Activated CD8-positive, alpha-beta memory T cell treated with anti-CD3 and anti-CD28 coated beads, Interleukin-2, amount 50 U/mL, for 24 hours (primary cell): ENCODE data around the gene JUP.

Experiments used
- DNase-seq: peaks from one replicate; pipeline ENCODE4 v3.0.0-alpha.2; 2020; ENCODE audit errors: extremely low read depth

The JUP gene

GRCh38 chr17:41810659-41811548 is 24.4 kb upstream of the JUP start:
- no peak for DNase-seq

DNA sequence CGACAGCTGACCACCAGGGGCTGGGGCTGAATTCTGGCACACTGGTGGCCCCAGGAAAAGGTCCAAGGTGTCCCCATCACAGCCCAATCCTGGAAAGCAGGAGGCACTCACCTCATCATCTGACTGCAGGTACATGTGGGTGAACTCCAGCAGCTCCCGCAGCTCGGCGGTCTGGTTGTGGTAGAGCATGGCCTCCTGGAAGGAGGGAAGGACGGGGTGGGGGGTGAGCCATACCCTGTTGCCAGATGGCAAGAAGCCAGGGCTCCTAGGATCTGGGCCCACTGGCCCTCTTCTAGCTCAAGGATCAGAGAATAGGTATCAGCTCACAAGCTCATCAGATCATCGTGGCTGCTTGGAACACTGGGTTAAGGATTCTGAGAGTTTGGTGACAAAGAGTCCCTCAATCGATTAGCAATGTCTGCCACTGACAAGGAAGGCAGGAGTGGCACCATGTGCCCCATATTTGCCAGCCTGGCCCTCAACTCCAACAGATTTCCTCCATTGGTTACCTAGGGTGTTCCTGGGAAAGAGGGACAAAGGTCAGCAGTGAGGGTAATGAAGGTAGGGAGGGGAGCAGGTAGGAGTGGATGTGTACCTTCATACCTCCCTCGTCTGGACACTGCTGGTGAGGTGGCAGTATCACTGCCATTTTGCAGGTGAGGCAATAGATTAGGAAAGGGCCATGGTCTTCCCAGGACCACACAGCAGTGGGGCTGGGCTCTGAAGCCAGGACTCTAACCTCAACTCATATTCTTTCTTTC is 20.4 kb upstream of the JUP start:
- DNase-seq, result no peak

DNA sequence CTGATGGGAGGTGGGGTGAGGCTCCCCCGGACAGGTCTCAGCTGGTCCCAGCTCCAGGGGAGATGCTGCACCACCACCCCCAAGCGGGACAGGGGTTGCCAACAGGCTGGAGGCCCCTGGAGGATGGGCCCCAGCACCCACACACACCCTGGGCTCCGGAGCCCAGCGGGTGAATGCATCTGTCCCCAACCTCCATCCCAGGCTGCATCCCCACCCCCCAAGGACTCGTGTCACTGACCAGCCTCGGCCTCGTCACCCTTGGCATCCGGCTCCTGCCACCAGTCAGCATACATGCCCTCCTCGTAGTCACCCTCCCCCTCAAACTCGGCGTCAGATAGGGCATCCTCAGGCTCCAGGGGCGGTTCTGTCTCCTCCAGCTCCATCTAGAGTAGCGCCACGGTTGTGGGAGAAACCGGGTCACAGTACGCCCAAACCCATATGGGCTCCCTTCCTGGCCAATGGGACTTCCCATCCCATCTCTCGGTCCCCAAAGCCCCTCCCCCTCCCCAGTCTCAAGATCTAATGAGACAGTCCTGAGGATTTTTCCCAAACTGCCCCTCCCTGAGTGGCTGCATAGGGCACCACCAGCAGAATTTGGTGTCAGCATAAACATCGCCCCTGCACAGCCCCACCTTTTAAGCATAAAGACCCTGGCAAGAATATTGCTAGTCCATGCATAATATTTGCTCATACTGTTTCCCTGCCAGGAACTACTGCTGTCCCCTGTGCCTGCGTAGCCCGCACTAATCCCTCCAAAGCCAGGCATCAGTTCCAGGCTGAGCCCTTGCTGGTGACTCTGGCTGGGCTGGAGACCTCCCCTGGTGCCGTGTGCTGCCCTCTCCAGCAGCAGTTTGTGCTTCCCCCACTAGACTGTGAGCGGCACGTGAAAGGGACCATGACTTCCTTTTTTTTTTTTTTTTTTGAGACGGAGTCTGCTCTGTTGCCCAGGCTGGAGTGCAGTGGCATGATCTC is 16.8 kb upstream of the JUP start:
- no peak for DNase-seq

DNA sequence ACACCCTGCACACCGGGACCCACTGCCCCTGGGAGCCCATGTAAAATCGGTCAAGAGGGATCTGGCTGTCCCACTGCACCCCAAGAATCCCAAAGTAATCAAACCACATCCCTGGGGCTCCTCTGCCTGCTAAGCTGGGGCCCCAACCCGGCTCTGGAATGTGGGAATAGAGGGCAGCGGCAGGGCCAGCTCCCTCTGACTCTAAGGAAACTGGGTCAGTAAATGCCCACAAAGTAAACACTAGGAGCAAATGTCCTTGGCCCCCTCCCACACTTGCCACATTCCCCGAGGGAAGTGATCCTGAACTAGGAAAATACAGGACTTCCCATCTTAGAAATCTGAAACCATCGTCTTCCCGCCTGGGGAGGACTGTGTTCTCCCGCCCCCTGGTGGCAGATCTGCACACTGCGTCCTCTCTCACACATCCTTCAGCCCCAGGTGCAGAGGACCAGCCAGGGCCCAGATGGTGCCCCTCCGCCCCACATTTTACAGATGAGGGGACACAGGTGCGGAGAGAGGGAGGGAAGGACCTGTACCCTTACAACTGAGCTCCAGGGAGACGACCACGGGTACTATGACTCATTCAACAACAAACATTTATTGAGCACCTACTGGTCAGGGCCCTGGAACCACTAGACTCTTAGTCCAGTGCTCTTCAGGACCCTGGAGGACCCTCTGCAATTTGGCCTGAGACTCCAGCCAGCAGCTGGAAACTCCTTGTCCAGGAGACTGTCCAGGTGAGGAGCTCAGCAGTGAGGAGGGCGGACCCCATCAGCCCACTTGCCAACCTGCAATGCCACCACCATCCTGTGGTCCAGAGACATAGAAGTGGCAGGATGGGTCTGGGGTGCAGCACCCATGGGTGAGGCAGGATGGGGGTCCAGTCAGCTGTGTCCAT is 15.1 kb upstream of the JUP start:
- peak; percentile 42 for DNase-seq

- DNase-seq, result no peak
Measured at GRCh38 chr17:41800601-41801373, 14.3 kb upstream of the JUP start.

- no peak for DNase-seq
Measured at GRCh38 chr17:41799366-41799765, 12.9 kb upstream of the JUP start.

- DNase-seq, result no peak
Measured at GRCh38 chr17:41797377-41797776, 10.9 kb upstream of the JUP start.

DNA sequence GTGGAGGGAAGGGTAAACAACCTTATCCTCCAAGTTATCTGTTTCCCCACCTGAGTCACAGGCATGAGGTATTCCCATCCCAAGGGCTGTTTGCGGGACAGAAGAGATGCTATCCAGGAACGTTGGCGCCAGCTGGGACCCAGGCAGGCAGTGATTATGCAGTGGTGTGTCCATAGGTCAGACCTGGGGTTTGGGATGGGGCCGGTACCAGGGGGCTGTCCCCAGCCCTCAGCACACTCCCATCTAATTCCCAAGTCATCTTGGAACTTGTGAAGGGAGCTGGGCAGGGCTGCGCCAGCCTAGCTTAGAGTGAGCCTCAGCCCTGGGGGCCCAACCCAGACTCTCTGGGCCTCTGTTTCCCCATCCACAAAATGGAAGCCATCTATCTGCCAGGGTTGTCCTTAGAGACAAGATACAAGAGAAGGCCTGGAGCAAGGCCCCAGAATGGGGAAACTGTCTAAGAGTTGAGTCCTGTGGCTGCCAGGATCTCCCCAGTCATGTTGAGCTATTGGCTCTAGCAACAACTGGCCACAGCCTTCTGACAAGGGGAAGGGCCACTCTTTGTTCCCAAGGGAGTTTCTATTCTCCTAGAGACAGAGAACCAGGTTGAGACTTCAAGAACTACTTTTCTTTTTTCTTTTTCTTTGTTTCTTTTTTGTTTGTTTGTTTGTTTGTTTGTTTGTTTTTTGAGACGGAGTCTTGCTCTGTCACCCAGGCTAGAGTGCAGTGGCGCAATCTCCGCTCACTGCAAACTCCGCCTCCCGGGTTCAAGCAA is 9.8 kb upstream of the JUP start:
- no peak for DNase-seq

- DNase-seq, result no peak
Measured at GRCh38 chr17:41794540-41794975, 8.0 kb upstream of the JUP start.

DNA sequence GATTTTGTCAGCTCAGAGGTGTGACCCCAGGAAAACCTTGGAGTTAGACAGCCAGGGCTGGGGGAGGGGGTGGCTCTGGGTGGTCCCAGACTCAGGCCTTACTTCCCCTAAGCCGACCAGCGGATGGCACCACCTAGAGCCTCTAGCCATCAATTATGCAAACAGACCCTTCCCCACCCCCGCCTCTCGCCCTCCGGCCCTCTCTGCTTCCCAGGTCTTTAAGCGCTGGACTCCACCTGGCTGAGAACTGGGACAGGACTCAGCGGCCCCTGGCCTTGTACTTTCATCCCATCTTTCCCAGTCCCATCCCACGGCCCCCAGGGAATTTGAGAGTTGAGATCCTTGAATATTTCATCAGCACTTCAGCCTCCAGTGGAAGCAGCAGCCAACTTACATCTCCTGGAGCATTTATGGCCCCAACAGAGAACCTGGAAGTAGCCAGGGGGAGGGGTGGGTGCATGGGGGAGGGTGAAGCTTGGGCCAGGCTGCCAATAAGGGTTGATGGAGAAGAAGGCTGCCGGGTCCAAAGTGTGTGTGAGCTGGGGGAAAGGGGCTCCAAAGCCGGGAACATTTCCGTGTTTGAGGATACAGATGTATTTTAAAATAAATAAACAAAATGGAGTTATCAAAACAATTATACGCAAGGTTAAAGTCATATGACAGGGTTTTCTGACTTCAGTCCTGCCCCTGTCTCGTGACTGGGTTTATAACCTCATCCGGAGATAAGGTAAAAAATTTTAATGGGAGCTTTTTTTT is 7.5 kb upstream of the JUP start:
- no peak for DNase-seq

DNA sequence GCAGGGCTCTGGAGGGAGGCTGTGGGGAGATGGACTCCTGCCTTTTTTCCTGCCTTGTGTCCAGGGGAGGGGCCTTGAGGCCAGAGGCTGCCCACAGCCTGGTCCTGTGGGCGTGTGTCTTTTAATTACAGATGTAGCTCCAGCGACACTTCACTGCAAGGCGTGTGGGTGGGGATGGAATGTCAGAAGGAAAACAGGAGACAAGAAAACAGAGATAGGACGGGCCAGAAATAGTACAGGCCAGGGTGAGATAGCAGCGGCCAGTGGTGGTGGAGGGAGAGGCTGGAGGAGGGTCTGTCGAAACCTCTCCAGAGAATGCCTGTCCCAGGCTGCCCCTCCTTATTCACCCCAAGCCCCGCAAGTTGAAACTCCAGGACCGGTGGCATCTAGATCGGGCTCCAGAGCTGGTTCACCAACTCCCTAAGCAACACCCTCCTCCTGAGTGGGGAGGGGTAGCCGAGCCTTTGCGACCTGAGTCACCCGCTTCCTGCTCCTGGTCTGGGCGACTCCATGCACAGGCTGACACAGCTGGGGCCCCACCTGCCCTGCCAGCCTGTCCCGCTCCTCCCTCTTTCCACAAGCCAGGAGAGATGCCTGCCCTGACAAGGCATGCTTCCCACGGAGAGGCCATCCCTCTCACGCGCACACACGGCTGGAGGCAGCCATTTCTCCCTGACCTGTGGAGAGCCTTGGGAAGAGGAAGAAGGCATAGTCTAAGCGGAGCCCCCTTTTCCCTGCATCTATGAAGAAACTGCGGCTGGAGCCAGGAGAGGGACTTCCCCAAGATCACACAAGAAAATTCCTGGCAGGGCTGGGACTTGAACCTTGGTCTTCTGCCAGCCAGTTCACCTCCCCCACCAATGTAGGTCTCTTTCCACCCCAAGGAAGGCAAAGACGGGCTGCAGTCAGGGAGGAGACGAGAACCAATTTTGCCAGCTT is 6.6 kb upstream of the JUP start:
- no peak for DNase-seq

- no peak for DNase-seq
Measured at GRCh38 chr17:41787021-41787418, 509 bp upstream of the JUP start.

- no peak for DNase-seq
Measured at GRCh38 chr17:41785859-41786226, 668 bp downstream of the JUP start.

- DNase-seq, result no peak
Measured at GRCh38 chr17:41785091-41785858, 1.2 kb downstream of the JUP start.

- DNase-seq, result no peak
Measured at GRCh38 chr17:41784207-41784744, 2.2 kb downstream of the JUP start.

GRCh38 chr17:41782142-41782541 is 4.4 kb downstream of the JUP start:
- no peak for DNase-seq
